Caco-2 (cell line): ENCODE results near the gene ASB13. TPM values are rescaled to one million over a fixed set of nuclear protein-coding genes. Genes with fewer than 3 reads are reported as not detected.

Experiments
- BruUV-seq: library from RNA; stranded (reverse); fragments of 400-500 nt; replicated peaks from 2 replicates; lab custom pipeline; 2021; lab: Mats Ljungman, UMichigan
- CTCF ChIA-PET: fragments of 300-600 bp; sonication (Branson Sonifier 250); formaldehyde crosslinking; loops from one replicate; lab custom pipeline; 2022; ENCODE audit warnings: antibody characterized with exemption; lab: Charles Lee
- POLR2A ChIA-PET: fragments of 300-600 bp; sonication (Branson Sonifier 250); formaldehyde crosslinking; loops from one replicate; lab custom pipeline; 2022; ENCODE audit warnings: antibody characterized with exemption; lab: Charles Lee
- DNase-seq, 2 experiments: peaks; one replicate each; pipeline versions ENCODE4 v3.0.0 to v3.0.0-alpha.2; 2020 to 2022
- H3K27me3 ChIP-seq: replicated peaks from 2 replicates; pipeline ENCODE4 v1.6.0; 2011; ENCODE audit warnings: low read length; ENCODE audit not compliant: control insufficient read depth, insufficient read depth
- H3K36me3 ChIP-seq: 2 replicates; pipeline ENCODE4 v1.5.1; 2011; ENCODE audit warnings: low read length; ENCODE audit not compliant: control insufficient read depth, insufficient read depth
- H3K4me1 ChIP-seq: fragments of 250-450 bp; sonication (Bioruptor Pico); 2 replicates; pipeline ENCODE4 v1.5.1; 2020; ENCODE audit warnings: mild to moderate bottlenecking
- H3K4me3 ChIP-seq: 2 replicates; pipeline ENCODE4 v1.5.1; 2011; ENCODE audit warnings: low read depth, mild to moderate bottlenecking, control low read depth, low read length
- H3K9me3 ChIP-seq: fragments of 250-450 bp; sonication (Bioruptor Pico); 2 replicates; pipeline ENCODE4 v1.5.1; 2020; ENCODE audit warnings: mild to moderate bottlenecking, moderate library complexity
- H3K27ac Mint-ChIP-seq: one replicate; pipeline ENCODE4 v1.8.0; 2022; ENCODE audit warnings: mixed read lengths; ENCODE audit not compliant: unreplicated experiment
- H3K27me3 Mint-ChIP-seq: one replicate; pipeline ENCODE4 v1.8.0; 2022; ENCODE audit warnings: mixed read lengths; ENCODE audit not compliant: insufficient read depth, unreplicated experiment
- H3K36me3 Mint-ChIP-seq: one replicate; pipeline ENCODE4 v1.8.0; 2022; ENCODE audit warnings: mild to moderate bottlenecking, mixed read lengths; ENCODE audit not compliant: insufficient read depth, unreplicated experiment
- H3K4me1 Mint-ChIP-seq: one replicate; pipeline ENCODE4 v1.8.0; 2022; ENCODE audit warnings: low read depth, mixed read lengths; ENCODE audit not compliant: unreplicated experiment
- H3K4me3 Mint-ChIP-seq: one replicate; pipeline ENCODE4 v1.8.0; 2022; ENCODE audit warnings: mild to moderate bottlenecking, moderate library complexity, mixed read lengths; ENCODE audit not compliant: unreplicated experiment
- H3K9me3 Mint-ChIP-seq: one replicate; pipeline ENCODE4 v1.8.0; 2022; ENCODE audit warnings: mixed read lengths; ENCODE audit not compliant: unreplicated experiment
- intact Hi-C: fragments of 100-400 bp; cut with micrococcal nuclease; formaldehyde crosslinking; loops from one replicate; pipeline ENCODE4 v1.10.0; 2022; ENCODE audit not compliant: unreplicated experiment
- total RNA-seq: library from RNA; stranded (reverse); gene quantifications from 2 replicates; pipeline ENCODE4 v1.2.3, GENCODE V29; 2022
- TF ChIP-seq, protein P1 (sequence below), 2 experiments: fragments of 200-600 bp in 1 of 2; IDR thresholded peaks; 1 replicate in 1 of 2; 2 replicates in 1 of 2; pipeline versions ENCODE4 v1.5.1 to v1.8.0; 2011 to 2022; ENCODE audit warnings: antibody characterized with exemption in 1 of 2, control low read depth in 1 of 2, inconsistent platforms in 1 of 2, low read depth in 1 of 2, low read length in 1 of 2, mild to moderate bottlenecking in 1 of 2, moderate library complexity in 1 of 2; ENCODE audit not compliant: insufficient read depth in 1 of 2, severe bottlenecking in 1 of 2, unreplicated experiment in 1 of 2

Gene ASB13
- total RNA-seq, 1 experiment from 2014 or later = 44.8 TPM

DNA sequence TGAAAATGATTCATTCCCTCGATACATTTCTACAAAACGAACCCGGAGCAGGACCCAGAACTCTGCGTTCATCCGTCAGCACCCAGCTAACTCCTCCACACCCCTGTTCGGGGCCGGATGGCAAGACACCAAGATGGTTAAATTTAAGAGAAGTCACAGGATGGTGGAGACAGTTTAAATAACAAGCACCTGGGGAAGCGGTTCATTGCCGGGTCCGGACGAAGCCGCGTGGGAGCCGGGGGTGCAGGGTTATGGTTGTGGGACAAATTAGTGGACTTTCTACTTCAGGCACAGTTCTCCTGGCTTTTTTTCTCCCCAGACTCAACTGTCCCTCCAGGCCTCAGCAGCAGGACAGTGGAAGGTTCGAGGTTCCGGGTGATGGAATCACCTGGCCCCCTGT, 45.4 kb downstream of the ASB13 start:
- BruUV-seq = no TSS peak
- no peak overlapping the region for H3K4me3 ChIP-seq

DNA sequence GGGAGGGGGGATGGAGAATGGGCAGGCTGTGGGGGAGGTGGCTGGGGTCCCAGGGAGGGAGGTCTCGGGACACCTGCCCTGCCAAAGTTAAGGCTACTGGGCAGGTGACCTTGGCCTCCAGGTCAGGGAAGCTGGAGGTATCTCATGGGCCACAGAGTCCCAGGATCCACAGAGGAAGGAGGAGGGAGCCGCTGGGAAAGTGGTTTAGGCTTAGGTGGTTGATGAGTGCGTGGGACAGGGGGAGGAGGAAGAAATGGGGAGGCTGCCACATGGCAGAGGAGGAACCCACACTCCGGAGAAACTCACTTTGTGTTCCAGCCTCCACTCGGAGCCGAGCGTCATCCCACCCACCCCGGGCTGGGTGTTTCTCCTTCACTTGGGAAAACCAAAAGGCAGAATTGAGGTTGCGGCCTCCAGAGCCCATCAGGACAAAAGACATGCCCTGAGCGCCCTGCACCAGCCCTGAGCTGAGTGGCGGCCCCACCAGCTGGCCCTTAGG, 46.1 kb downstream of the ASB13 start:
- H3K36me3 Mint-ChIP-seq = no peaks in the 10 kb centered on the region
- ChIA-PET POLR2A (interaction anchor here (0.8 to 1.6 kb wide), 2 partner anchors 153 to 174 kb away, joined by 3 to 9 read pairs; no protein-coding TSS in a partner anchor), CTCF (interaction anchor here (2.6 kb wide), 1 partner anchor 10 kb away, joined by 9 read pairs; no protein-coding TSS in a partner anchor)
- no peak for DNase-seq
- TF ChIP-seq, protein P1, sequence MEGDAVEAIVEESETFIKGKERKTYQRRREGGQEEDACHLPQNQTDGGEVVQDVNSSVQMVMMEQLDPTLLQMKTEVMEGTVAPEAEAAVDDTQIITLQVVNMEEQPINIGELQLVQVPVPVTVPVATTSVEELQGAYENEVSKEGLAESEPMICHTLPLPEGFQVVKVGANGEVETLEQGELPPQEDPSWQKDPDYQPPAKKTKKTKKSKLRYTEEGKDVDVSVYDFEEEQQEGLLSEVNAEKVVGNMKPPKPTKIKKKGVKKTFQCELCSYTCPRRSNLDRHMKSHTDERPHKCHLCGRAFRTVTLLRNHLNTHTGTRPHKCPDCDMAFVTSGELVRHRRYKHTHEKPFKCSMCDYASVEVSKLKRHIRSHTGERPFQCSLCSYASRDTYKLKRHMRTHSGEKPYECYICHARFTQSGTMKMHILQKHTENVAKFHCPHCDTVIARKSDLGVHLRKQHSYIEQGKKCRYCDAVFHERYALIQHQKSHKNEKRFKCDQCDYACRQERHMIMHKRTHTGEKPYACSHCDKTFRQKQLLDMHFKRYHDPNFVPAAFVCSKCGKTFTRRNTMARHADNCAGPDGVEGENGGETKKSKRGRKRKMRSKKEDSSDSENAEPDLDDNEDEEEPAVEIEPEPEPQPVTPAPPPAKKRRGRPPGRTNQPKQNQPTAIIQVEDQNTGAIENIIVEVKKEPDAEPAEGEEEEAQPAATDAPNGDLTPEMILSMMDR (IDR thresholded peaks at IDR 0.05; ENCODE audit: insufficient read depth in 1 of 2, low read depth in 1 of 2, low read length in 1 of 2, severe bottlenecking in 1 of 2, unreplicated experiment in 1 of 2) = no peak
- Histone ChIP-seq H3K9me3 (no peaks in the 10 kb centered on the region), H3K4me3 (no peak overlapping the region), H3K4me1 (peaks cover 31% of the 10 kb centered on the region), H3K36me3 (no peaks in the 10 kb centered on the region), H3K27me3 (no peaks in the 10 kb centered on the region)
- H3K27ac Mint-ChIP-seq = no peak overlapping the region
- H3K4me3 Mint-ChIP-seq = no peak overlapping the region
- H3K9me3 Mint-ChIP-seq = no peaks in the 10 kb centered on the region
- H3K27me3 Mint-ChIP-seq = no peaks in the 10 kb centered on the region
- H3K4me1 Mint-ChIP-seq = peaks cover 27% of the 10 kb centered on the region
- no TSS peak for BruUV-seq
- intact Hi-C loops = loop anchor here (10.0 kb wide), 1 partner anchor 795 kb away; the partner anchor contains the start of gene AKR1E2

More for the DNA sequence above, 45.4 kb downstream of the ASB13 start:
- TF ChIP-seq, protein P1 (IDR thresholded peaks at IDR 0.05; ENCODE audit: insufficient read depth in 1 of 2, low read depth in 1 of 2, low read length in 1 of 2, severe bottlenecking in 1 of 2, unreplicated experiment in 1 of 2) = no peak
- intact Hi-C loops = loop anchor here (10.0 kb wide), 1 partner anchor 796 kb away; the partner anchor contains the start of gene AKR1E2
- no peak for DNase-seq
- peaks cover 26% of the 10 kb centered on the region for H3K4me1 Mint-ChIP-seq
- no peaks in the 10 kb centered on the region for H3K9me3 Mint-ChIP-seq
- H3K36me3 Mint-ChIP-seq = no peaks in the 10 kb centered on the region
- Histone ChIP-seq H3K9me3 (no peaks in the 10 kb centered on the region), H3K36me3 (no peaks in the 10 kb centered on the region), H3K4me1 (peaks cover 27% of the 10 kb centered on the region), H3K27me3 (no peaks in the 10 kb centered on the region)
- no peak overlapping the region for H3K27ac Mint-ChIP-seq
- ChIA-PET CTCF (interaction anchor here (2.6 kb wide), 1 partner anchor 9 kb away, joined by 9 read pairs; no protein-coding TSS in a partner anchor), POLR2A (no interaction called here)
- no peak overlapping the region for H3K4me3 Mint-ChIP-seq
- H3K27me3 Mint-ChIP-seq = no peaks in the 10 kb centered on the region

DNA sequence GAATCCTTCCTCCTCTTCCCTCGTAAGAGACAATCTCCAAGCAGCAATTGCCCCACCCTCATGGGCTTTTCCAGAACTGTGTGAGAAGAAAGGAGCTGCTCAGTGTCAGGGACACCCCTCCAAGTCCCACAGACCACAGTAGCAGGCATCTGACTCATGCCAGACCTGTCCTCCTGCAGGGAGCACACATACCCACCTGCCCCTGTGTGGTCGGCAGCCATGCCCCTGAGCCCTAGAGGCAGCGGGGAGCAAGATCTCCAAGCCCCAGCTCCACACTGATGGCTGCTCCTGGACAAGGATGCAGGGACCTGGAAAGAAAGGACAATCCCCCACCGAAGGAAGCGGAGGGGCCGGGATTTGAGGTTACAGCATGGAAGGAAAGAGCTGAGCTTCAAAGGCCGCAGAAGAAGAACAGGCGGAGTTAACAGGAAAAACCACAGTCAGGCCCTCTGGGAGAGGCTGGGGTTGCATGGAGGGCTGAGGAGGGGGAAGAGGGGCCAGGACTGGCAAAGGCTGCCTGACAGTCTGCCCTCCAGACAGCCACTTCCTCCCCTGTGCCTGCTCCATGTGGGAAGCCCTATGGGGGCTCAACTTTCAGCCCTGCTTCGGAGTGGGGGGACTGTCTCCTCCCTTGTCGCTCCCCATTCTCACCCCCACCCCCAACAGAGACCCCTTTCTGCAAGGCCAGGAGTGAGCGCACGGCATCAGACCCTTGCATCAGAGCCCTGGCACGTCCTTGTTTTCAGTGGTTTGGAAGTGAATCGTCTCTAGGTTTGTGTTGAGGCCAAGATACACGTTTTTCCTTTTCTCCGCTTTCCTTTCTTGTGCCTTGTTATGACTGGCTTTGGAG, 46.8 kb downstream of the ASB13 start:
- intact Hi-C loops = loop anchor here (1.0 to 10.0 kb wide), 2 partner anchors 177 to 795 kb away; partner anchors contain the start of gene AKR1E2
- TF ChIP-seq, protein P1 (IDR thresholded peaks at IDR 0.05; ENCODE audit: insufficient read depth in 1 of 2, low read depth in 1 of 2, low read length in 1 of 2, severe bottlenecking in 1 of 2, unreplicated experiment in 1 of 2) = no peak
- H3K27ac Mint-ChIP-seq = no peak overlapping the region
- POLR2A ChIA-PET = interaction anchor here (0.8 to 1.6 kb wide), 2 partner anchors 152 to 173 kb away, joined by 3 to 9 read pairs; no protein-coding TSS in a partner anchor
- Histone ChIP-seq H3K9me3 (no peaks in the 10 kb centered on the region), H3K27me3 (no peaks in the 10 kb centered on the region), H3K4me3 (no peak overlapping the region), H3K4me1 (peaks cover 35% of the 10 kb centered on the region), H3K36me3 (no peaks in the 10 kb centered on the region)
- CTCF ChIA-PET = interaction anchor here (0.8 to 2.6 kb wide), 6 partner anchors 10 to 178 kb away, joined by 3 to 9 read pairs (median 3); no protein-coding TSS in a partner anchor
- H3K36me3 Mint-ChIP-seq = no peaks in the 10 kb centered on the region
- H3K4me1 Mint-ChIP-seq = peaks cover 32% of the 10 kb centered on the region
- no peak overlapping the region for H3K4me3 Mint-ChIP-seq
- DNase-seq = no peak
- BruUV-seq = no TSS peak
- no peaks in the 10 kb centered on the region for H3K9me3 Mint-ChIP-seq
- H3K27me3 Mint-ChIP-seq = no peaks in the 10 kb centered on the region
